Activated naive CD8-positive, alpha-beta T cell treated with anti-CD3 and anti-CD28 coated beads, Interleukin-2, amount 50 U/mL, for 24 hours (primary cell): ENCODE results near the gene OXCT2.
"Not testable (repeated sequence)": the region's sequence is repeated elsewhere in the genome, so short reads cannot be mapped to it uniquely, and the experiment has no call there.

Experiments
- ATAC-seq: fragments of 150-1000 bp; cut with Tn5 transposase; one replicate; pipeline ENCODE4 v1.10.0; 2021
- DNase-seq: peaks from one replicate; pipeline ENCODE4 v3.0.0; 2021
- H3K27ac Mint-ChIP-seq: one replicate; pipeline ENCODE4 v1.8.0; 2021; ENCODE audit warnings: mild to moderate bottlenecking, mixed read lengths
- H3K27me3 Mint-ChIP-seq: one replicate; pipeline ENCODE4 v1.8.0; 2021; ENCODE audit warnings: mixed read lengths
- H3K36me3 Mint-ChIP-seq: one replicate; pipeline ENCODE4 v1.8.0; 2021; ENCODE audit warnings: low read depth, mixed read lengths
- H3K4me1 Mint-ChIP-seq: one replicate; pipeline ENCODE4 v1.8.0; 2021; ENCODE audit warnings: mixed read lengths
- H3K4me3 Mint-ChIP-seq: one replicate; pipeline ENCODE4 v1.8.0; 2021; ENCODE audit warnings: mild to moderate bottlenecking, moderate library complexity, mixed read lengths
- H3K9me3 Mint-ChIP-seq: one replicate; pipeline ENCODE4 v1.8.0; 2021; ENCODE audit warnings: mixed read lengths

OXCT2 gene

DNA sequence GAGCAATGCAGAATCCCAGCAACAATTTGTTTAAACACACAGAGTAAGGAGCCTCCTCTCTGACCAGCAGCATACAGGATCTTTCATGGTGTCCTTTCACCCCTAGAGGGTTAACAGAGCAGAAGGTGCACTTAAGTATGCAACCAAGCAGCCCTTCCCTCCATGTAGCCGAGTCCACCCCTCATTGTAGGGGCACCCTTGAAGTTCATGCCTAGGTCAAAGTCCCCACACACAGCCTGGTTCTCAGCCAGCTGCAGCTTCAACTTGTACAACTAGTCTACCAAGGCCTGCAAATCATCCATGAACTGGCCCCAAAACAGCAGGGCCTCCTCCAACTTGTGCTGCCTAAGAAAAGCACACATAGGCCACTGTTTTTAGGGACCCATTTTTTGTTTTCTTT lies 24.5 kb upstream of the OXCT2 start:
- Mint-ChIP-seq H3K36me3 (no peaks in the 10 kb centered on the region), H3K4me3 (no peak overlapping the region), H3K27ac (no peak overlapping the region), H3K9me3 (no peaks in the 10 kb centered on the region), H3K4me1 (peaks cover 12% of the 10 kb centered on the region), H3K27me3 (peaks cover 10% of the 10 kb centered on the region)
- DNase-seq (no peak), ATAC-seq (no peak)

GRCh38 chr1:39791838-39792237 lies 20.7 kb upstream of the OXCT2 start:
- DNase-seq (no peak), ATAC-seq (no peak)
- H3K27ac Mint-ChIP-seq: no peak overlapping the region
- no peaks in the 10 kb centered on the region for H3K36me3 Mint-ChIP-seq
- H3K4me1 Mint-ChIP-seq: peaks cover 8% of the 10 kb centered on the region
- H3K9me3 Mint-ChIP-seq: no peaks in the 10 kb centered on the region
- peaks cover 26% of the 10 kb centered on the region for H3K27me3 Mint-ChIP-seq
- H3K4me3 Mint-ChIP-seq: no peak overlapping the region

GRCh38 chr1:39789571-39790110 lies 18.5 kb upstream of the OXCT2 start:
- no peak for DNase-seq
- ATAC-seq: no peak
- peaks cover 32% of the 10 kb centered on the region for H3K27me3 Mint-ChIP-seq
- peak overlapping the region; percentile 65 for H3K4me3 Mint-ChIP-seq
- no peaks in the 10 kb centered on the region for H3K9me3 Mint-ChIP-seq
- peaks cover 8% of the 10 kb centered on the region for H3K4me1 Mint-ChIP-seq
- H3K36me3 Mint-ChIP-seq: no peaks in the 10 kb centered on the region
- no peak overlapping the region for H3K27ac Mint-ChIP-seq

- Mint-ChIP-seq H3K27ac (no peak within 1 kb of the TSS), H3K27me3 (peaks cover 32% of the 10 kb centered on the region), H3K36me3 (no peaks in the 10 kb centered on the region), H3K9me3 (no peaks in the 10 kb centered on the region), H3K4me3 (peak within 1 kb of the TSS; percentile 65), H3K4me1 (peaks cover 8% of the 10 kb centered on the region)
- DNase-seq (peak; percentile 51), ATAC-seq (peak; percentile 56)
Observed at GRCh38 chr1:39788758-39789570, 17.8 kb upstream of the OXCT2 start, which contains the start of gene BMP8B. Gene BMP8B (minus strand): TSS chr1:39788865. CDS start chr1:39788485, 380 bp downstream.

GRCh38 chr1:39788426-39788757 lies 17.2 kb upstream of the OXCT2 start:
- H3K4me1 Mint-ChIP-seq: peaks cover 8% of the 10 kb centered on the region
- peaks cover 32% of the 10 kb centered on the region for H3K27me3 Mint-ChIP-seq
- ATAC-seq: no peak
- H3K27ac Mint-ChIP-seq: no peak overlapping the region
- no peaks in the 10 kb centered on the region for H3K9me3 Mint-ChIP-seq
- DNase-seq: no peak
- no peaks in the 10 kb centered on the region for H3K36me3 Mint-ChIP-seq
- no peak overlapping the region for H3K4me3 Mint-ChIP-seq

DNA sequence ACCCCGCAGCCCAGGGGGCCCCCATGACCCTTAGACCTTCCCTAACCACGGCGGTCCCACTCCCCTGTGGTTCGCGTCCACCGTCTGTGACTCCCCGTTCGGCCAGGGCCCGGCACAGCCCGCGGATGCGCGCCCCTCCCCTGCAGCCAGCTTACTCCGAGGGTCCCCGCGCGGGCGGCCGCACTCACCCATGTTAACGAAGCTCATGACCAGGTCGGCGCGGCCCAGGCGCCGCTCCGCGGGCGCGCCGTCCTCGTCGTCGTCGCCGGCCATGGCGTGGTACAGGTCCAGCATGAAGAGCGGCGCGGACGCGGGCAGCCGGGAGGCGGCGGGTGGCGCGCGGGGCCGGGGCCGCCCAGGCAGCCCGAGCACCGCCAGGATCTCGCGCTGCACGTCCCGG lies 16.8 kb upstream of the OXCT2 start:
- not testable (repeated sequence) for H3K4me3 Mint-ChIP-seq, H3K27ac Mint-ChIP-seq, ATAC-seq, H3K36me3 Mint-ChIP-seq, H3K9me3 Mint-ChIP-seq, DNase-seq, H3K4me1 Mint-ChIP-seq
- peaks cover 32% of the 10 kb centered on the region for H3K27me3 Mint-ChIP-seq

- no peak for ATAC-seq
- Mint-ChIP-seq H3K4me1 (peaks cover 5% of the 10 kb centered on the region), H3K4me3 (peak overlapping the region; percentile 38), H3K9me3 (no peaks in the 10 kb centered on the region), H3K27me3 (peaks cover 31% of the 10 kb centered on the region), H3K36me3 (no peaks in the 10 kb centered on the region), H3K27ac (peak overlapping the region; percentile 35)
- DNase-seq: no peak
Observed at GRCh38 chr1:39787468-39787867, 16.3 kb upstream of the OXCT2 start.

DNA sequence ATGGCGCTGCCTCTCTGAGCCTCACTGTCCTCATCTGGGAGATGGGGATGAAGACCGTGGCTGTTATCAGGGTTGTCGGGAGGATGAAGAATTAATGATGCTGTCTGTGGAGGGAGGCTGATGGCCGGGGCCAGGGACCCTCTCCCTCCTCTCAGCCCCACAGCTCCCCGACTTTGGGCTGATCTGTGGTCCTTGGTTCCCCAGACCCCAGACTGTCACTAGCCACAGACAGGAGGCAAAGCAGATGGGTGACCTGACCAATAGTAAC lies 15.9 kb upstream of the OXCT2 start:
- H3K27ac Mint-ChIP-seq: peak overlapping the region; percentile 35

GRCh38 chr1:39786303-39787107 lies 15.4 kb upstream of the OXCT2 start:
- not testable (repeated sequence) for ATAC-seq, DNase-seq, H3K36me3 Mint-ChIP-seq, H3K27ac Mint-ChIP-seq, H3K4me3 Mint-ChIP-seq, H3K4me1 Mint-ChIP-seq, H3K9me3 Mint-ChIP-seq
- peaks cover 31% of the 10 kb centered on the region for H3K27me3 Mint-ChIP-seq

More for the DNA sequence above, 15.9 kb upstream of the OXCT2 start:
- H3K36me3 Mint-ChIP-seq, H3K4me1 Mint-ChIP-seq, ATAC-seq, DNase-seq, H3K9me3 Mint-ChIP-seq: not testable (repeated sequence)
- Mint-ChIP-seq H3K27me3 (peaks cover 31% of the 10 kb centered on the region), H3K4me3 (peak overlapping the region; percentile 38)

DNA sequence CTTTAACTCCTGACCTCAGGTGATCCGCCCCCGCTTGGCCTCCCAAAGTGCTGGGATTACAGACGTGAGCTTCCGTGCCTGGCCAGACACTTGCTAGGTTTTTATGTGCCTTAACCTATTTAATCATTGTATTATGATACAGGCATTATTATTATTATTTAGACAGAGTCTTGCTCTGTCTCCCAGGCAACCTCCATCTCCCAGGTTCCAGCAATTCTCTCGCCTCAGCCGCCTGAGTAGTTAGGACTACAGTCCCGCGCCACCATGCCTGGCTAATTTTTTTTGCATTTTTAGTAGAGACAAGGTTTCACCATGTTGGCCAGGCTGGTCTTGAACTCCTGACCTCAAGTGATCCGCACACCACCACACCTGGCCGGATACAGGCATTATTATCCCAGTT lies 11.5 kb upstream of the OXCT2 start:
- H3K4me3 Mint-ChIP-seq, H3K36me3 Mint-ChIP-seq, H3K4me1 Mint-ChIP-seq, DNase-seq, H3K27ac Mint-ChIP-seq, H3K9me3 Mint-ChIP-seq, ATAC-seq: not testable (repeated sequence)
- peaks cover 17% of the 10 kb centered on the region for H3K27me3 Mint-ChIP-seq

DNA sequence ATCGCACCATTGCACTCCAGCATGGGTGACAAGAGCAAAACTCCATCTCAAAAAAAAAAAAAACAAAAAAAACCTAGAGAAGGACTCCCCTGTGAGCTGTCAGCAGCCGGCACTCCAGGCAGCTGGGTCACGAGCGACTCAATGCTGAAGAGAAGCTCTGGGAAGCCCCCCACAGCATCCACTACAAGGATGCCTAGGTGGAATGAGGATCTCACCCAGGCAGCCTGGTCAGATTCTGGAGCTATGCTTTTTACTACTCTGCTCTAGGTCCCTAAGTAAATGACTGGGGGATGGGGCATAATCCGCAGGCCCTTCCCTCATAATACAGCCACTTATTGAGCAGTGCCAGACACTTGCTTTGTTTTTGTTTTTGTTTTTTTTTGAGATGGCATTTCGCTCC lies 11.0 kb upstream of the OXCT2 start:
- Mint-ChIP-seq H3K9me3 (no peaks in the 10 kb centered on the region), H3K4me3 (no peak overlapping the region), H3K36me3 (no peaks in the 10 kb centered on the region), H3K27me3 (peaks cover 11% of the 10 kb centered on the region), H3K27ac (no peak overlapping the region), H3K4me1 (no peaks in the 10 kb centered on the region)
- no peak for DNase-seq
- no peak for ATAC-seq

GRCh38 chr1:39781349-39781715 lies 10.2 kb upstream of the OXCT2 start:
- Mint-ChIP-seq H3K4me1 (peaks cover under 1% of the 10 kb centered on the region), H3K36me3 (no peaks in the 10 kb centered on the region), H3K9me3 (no peaks in the 10 kb centered on the region), H3K27ac (no peak overlapping the region), H3K4me3 (no peak overlapping the region), H3K27me3 (peaks cover 5% of the 10 kb centered on the region)
- ATAC-seq (no peak), DNase-seq (no peak)

DNA sequence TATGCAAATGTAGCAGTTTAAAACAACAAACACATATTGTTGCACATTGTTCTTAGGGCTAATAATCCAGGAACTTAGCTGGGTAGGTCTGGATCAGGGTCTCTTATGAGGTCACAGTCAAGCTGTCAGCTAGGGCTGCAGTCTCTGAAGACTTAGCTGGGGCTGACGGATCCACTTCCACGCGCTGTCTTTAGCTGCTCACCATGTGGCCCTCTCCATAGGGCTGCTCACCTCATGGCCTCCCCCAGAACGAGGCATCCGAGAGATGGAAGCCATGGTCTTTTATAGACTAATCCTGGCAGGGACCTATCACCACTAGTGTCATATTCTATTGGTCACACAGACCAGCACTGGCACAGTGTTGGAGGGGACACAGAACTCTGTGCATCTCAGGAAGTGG lies 8.7 kb upstream of the OXCT2 start:
- Mint-ChIP-seq H3K27me3 (peaks cover 2% of the 10 kb centered on the region), H3K4me1 (peaks cover 2% of the 10 kb centered on the region), H3K36me3 (no peaks in the 10 kb centered on the region), H3K27ac (no peak overlapping the region), H3K9me3 (no peaks in the 10 kb centered on the region), H3K4me3 (no peak overlapping the region)
- no peak for DNase-seq
- ATAC-seq: no peak

DNA sequence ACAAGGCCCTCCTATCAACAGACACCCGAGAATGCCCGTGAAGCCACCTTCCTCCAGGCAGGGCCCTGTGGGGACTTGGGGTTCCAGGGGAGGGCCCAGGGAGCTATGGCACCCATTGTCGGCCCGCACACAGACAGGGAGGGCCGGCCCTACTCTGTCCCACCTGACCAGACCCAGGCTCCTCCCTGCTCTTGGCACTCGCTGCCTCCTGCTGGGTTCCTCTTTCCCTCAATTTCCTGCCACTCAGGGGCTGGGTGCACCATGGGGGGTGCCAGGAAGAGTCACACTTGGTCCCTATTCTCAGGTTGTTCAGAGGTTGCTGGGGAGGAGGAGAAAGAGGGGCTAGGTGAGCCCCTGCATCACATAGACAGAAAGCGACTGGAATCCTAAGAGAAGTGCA lies 8.0 kb upstream of the OXCT2 start:
- H3K4me3 Mint-ChIP-seq: no peak overlapping the region
- DNase-seq (no peak), ATAC-seq (no peak)
- H3K27me3 Mint-ChIP-seq: peaks cover 2% of the 10 kb centered on the region
- H3K27ac Mint-ChIP-seq: no peak overlapping the region
- H3K4me1 Mint-ChIP-seq: peaks cover 2% of the 10 kb centered on the region
- H3K9me3 Mint-ChIP-seq: no peaks in the 10 kb centered on the region
- H3K36me3 Mint-ChIP-seq: no peaks in the 10 kb centered on the region

- H3K36me3 Mint-ChIP-seq, ATAC-seq, H3K4me1 Mint-ChIP-seq, H3K27ac Mint-ChIP-seq, H3K9me3 Mint-ChIP-seq, DNase-seq, H3K4me3 Mint-ChIP-seq, H3K27me3 Mint-ChIP-seq: not testable (repeated sequence)
Observed at GRCh38 chr1:39778463-39779099, 7.4 kb upstream of the OXCT2 start.
